RWPE1 (cell line): Measurements from ENCODE around the gene MLIP.

Experiments
- CTCF ChIA-PET: fragments of 350-600 bp; sonication (Branson Sonifier 250); formaldehyde crosslinking; extraction: SDS; loops from one replicate; lab custom pipeline; 2021; lab: Yijun Ruan, JAX
- POLR2A ChIA-PET: fragments of 400-600 bp; formaldehyde crosslinking; extraction: SDS; loops from one replicate; lab custom pipeline; 2020; ENCODE audit warnings: antibody characterized with exemption; ENCODE audit not compliant: low non-redundant PET; lab: Yijun Ruan, JAX
- DNase-seq: peaks from one replicate; pipeline ENCODE4 v3.0.0; 2012; ENCODE audit warnings: low spot score
- H3K27ac ChIP-seq: fragments of 450-650 bp; 2 replicates; pipeline ENCODE4 v1.5.1; 2017
- CTCF ChIP-seq: fragments of 450-650 bp; conservative IDR thresholded peaks from 2 replicates; pipeline ENCODE4 v1.5.1; 2017; ENCODE audit warnings: low read depth, mild to moderate bottlenecking

MLIP gene

DNA sequence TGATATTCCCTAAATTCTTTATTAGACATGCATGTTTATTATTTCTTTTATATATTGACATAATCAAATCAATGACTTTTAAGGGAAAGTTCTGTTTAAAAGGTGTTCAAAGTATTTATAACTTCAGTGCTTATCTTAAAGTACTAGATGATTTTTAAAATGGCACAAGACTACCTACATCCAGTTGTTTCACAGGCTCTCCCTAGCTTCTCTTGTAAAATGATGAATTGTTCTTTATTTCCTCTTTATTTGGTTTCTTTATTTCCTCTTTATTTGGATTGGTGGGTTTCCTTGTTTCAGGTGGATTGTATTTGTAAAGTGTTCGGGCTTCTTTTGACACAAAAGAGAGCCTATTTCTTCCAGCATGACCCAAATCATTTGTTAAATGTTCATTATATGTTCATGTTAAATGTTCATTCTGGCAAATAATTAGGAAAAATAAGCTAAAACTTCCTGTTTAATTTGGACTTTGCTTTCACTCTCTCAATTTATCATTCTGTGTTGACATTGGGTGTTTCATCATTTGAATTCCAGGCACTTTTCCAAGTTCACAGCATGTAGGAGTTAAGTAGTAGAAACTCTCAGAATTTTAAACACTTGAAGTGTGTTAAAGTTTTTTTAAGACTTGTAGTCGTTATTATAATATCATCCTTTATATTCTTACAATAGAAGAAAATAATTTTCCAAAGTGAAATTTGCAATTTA is 24.6 kb downstream of the MLIP start:
- POLR2A ChIA-PET: no interaction called here
- no peak for TF ChIP-seq CTCF
- H3K27ac ChIP-seq: no peak overlapping the region
- CTCF ChIA-PET: no interaction called here
- peak; percentile 23 for DNase-seq

DNA sequence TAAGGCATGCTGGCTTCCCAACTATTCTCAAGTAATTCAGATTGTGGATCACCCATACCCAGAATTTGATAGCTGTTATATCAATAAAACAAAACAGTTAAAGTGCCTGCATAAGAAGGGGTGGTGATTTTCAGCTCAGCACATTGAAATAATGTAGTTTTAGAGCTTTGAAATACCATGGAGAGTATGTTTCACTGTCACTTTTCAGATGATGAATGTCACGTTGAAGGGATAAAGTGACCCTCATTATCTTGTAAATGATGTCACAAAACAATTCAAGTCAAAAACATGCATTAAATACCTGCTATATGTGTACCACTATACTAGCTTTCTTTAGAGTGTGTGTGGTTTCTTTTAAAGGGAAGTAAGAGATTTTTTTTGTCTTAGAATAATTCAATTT is 27.6 kb downstream of the MLIP start:
- POLR2A ChIA-PET: no interaction called here
- no peak for TF ChIP-seq CTCF
- CTCF ChIA-PET: interaction anchor here (0.6 kb wide), 1 partner anchor 11 kb away, joined by 3 read pairs; no protein-coding TSS in a partner anchor
- H3K27ac ChIP-seq: no peak overlapping the region
- no peak for DNase-seq

DNA sequence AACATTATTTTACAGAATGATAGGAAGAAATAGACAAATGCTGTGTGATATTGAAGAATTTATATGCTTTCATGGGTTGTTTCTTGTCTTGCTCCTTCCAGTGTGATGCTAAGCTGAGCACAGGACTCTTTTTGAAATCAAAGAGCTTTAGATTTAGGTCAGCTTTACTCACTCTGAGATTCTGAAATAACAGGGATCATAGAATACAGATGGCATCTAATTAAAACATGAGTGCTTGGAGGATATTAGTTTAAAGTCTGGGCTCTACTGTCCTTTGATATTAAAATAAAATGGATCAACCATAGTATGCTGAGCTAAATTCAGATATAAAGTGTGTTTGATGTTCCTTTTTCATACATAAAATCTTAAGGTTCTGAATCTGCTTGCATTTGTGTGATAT is 29.6 kb downstream of the MLIP start:
- no peak for TF ChIP-seq CTCF
- CTCF ChIA-PET: interaction anchor here (0.5 kb wide), 1 partner anchor 1611 kb away, joined by 3 read pairs; no protein-coding TSS in a partner anchor
- DNase-seq: no peak
- no peak overlapping the region for H3K27ac ChIP-seq
- POLR2A ChIA-PET: no interaction called here

DNA sequence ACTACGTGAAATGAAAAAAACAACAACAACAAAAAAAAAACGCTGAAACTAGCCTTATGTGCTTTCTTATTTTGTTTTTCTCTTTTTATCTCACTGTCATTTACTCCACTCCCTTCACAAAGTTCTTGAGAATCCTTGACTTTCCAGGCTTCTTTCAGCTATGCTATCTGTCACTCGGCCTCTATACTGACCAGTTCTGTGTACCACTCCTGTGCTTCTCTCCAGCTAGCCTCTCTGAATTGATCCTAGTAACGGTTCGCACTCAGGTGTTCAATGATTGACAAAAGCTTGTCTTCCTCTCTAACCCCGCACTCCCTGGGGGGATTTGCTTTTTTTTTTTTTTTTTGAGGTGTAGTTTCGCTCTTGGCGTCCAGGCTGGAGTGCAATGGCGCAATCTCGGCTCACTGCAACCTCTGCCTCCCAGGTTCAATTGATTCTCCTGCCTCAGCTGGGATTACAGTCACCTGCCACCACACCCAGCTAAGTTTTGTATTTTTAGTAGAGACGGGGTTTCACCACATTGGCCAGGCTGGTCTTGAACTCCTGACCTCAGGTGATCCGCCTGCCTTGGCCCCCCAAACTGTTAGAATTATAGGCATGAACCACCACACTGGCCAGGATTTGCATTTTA is 31.8 kb downstream of the MLIP start:
- no peak overlapping the region for H3K27ac ChIP-seq
- CTCF ChIA-PET: interaction anchor here (0.5 to 1.1 kb wide), 2 partner anchors 10 to 101 kb away, joined by 3 to 4 read pairs; no protein-coding TSS in a partner anchor
- no peak for TF ChIP-seq CTCF
- no peak for DNase-seq
- POLR2A ChIA-PET: no interaction called here

DNA sequence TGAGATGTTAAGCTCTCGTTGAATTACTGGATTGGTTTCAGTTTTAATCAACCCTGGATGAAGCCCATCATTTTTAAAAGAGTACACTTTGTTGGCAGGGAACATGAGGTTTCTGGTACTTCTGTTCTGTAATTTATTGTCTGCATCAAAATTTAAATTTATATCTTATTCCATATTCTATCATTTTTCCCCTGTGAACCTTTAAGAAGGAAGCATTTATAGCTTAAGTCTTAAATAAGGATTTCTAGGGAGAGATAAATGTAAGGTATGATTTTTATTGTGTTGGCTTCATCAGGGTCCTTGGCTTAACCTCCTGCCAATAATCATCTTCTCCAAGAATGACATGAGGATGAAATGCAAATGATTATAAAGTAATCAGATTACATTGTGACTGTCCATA is 40.6 kb downstream of the MLIP start:
- H3K27ac ChIP-seq: no peak overlapping the region
- CTCF ChIA-PET: no interaction called here
- no peak for TF ChIP-seq CTCF
- no peak for DNase-seq
- POLR2A ChIA-PET: no interaction called here

- CTCF ChIA-PET: no interaction called here
- no peak for DNase-seq
- no peak for TF ChIP-seq CTCF
- H3K27ac ChIP-seq: no peak overlapping the region
- POLR2A ChIA-PET: no interaction called here
Observed at GRCh38 chr6:54156650-54157250, 45.5 kb downstream of the MLIP start.
